CD4-positive, alpha-beta T cell treated with Interleukin-2 at 100 ng/mL for 4 hours (primary cell): Measurements from ENCODE around the gene EEFSEC.

ENCODE experiments used
- DNase-seq: peaks from one replicate; pipeline ENCODE4 v3.0.0-alpha.2; 2020; ENCODE audit warnings: low spot score

Gene EEFSEC, protein sequence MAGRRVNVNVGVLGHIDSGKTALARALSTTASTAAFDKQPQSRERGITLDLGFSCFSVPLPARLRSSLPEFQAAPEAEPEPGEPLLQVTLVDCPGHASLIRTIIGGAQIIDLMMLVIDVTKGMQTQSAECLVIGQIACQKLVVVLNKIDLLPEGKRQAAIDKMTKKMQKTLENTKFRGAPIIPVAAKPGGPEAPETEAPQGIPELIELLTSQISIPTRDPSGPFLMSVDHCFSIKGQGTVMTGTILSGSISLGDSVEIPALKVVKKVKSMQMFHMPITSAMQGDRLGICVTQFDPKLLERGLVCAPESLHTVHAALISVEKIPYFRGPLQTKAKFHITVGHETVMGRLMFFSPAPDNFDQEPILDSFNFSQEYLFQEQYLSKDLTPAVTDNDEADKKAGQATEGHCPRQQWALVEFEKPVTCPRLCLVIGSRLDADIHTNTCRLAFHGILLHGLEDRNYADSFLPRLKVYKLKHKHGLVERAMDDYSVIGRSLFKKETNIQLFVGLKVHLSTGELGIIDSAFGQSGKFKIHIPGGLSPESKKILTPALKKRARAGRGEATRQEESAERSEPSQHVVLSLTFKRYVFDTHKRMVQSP

DNA sequence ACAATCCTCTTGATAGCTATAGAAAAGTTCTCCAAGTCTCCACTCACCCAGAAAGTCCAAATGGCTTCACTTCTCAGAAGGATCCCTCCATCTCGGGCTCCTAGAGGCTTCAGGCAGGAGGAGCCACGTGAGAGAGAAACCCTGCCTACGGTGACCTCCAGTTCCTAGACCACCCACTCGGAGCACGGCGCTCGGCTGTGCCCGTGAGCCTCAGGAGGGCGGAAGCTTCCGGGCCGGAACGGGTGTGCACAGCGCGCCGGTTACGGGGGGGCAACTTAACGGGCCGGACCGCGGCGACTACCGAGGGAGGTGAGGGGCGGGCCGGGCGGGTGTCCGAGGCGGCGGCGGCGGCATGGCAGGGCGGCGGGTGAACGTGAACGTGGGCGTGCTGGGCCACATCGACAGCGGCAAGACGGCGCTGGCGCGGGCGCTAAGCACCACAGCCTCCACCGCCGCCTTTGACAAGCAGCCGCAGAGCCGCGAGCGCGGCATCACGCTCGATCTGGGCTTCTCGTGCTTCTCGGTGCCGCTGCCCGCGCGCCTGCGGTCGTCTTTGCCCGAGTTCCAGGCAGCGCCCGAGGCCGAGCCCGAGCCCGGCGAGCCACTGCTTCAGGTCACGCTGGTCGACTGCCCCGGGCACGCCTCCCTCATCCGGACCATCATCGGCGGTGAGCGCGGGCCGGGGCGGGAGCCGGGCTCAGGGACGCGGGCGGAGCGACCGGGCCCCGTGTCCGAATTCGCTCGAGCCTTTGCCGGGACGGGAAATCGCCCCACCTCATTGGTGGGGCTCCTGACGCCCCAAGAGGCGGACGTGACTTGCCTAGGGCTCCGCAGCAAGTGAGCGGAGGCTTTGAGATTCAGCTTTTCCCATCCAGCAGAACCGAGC is at the start of gene EEFSEC:
Gene EEFSEC, plus strand, starts transcription at position 326 of the 886 bp plus-strand sequence. Its CDS starts 27 bp downstream, at position 353.
- peak; percentile 87 for DNase-seq

DNA sequence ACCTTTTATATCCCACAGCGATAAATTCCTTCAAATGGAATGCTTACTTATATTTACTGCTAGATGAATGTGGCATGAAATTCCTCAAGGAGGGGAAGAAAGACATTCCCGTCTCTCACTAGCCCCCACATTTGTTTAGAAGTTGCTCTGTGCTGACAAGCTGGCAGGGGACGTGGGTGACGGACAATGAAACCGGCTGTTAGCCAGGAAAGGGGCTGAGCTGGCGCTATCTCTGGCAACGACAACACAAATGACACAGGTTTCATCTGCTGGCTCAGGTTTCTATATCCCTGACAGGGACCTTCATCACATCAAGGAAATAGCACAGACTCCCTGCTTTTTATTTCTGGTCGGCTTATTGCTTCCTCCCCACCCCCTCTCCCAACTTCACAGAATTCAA is 45.4 kb upstream of the EEFSEC start:
- no peak for DNase-seq

DNA sequence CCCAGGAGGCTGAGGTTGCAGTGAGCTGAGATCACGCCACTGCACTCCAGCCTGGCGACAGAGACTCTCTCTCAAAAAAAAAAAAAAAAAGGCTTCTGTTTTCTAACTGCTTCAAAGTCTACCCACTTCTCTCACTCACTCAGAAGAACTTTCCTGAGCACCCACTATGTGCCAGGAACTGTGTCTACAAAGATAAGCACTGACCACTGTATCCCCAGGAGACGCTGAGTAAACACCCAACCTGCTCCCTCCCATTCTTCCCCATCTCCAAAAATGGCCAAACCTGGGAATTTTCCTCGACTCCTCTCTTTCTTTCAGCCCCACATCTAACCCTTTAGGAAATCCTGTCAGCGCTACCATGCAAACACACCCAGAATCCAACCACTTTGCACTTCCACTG is 42.1 kb upstream of the EEFSEC start:
- no peak for DNase-seq

DNA sequence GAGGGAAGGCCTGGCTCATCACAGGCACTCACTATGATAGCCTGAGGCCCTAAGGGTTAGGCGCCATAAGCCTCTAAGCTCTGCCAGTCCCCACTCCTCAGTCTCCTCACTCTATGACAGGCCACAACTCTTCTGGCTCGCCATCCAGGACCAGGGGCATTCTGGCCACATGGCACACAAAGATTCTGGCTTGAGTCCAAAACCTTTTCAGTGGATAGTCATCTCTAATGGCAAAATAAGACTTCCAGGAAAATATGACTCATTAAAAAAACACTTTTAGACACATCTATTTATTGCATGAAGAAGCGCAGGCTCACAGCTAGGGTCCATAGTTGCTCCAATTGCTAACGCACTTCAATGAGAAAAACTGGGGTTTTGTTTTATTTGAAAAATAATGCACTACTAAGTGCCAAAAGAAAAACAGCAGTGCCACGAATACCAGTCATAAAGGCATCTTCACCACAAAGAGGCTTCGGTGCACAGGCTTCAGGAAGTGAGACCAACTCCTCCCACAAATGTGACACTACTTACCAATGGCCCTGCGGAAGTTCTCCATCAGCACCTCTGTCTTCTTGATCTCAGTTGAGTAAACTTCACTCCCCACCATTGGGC is 40.8 kb upstream of the EEFSEC start:
- DNase-seq: peak; percentile 72

DNA sequence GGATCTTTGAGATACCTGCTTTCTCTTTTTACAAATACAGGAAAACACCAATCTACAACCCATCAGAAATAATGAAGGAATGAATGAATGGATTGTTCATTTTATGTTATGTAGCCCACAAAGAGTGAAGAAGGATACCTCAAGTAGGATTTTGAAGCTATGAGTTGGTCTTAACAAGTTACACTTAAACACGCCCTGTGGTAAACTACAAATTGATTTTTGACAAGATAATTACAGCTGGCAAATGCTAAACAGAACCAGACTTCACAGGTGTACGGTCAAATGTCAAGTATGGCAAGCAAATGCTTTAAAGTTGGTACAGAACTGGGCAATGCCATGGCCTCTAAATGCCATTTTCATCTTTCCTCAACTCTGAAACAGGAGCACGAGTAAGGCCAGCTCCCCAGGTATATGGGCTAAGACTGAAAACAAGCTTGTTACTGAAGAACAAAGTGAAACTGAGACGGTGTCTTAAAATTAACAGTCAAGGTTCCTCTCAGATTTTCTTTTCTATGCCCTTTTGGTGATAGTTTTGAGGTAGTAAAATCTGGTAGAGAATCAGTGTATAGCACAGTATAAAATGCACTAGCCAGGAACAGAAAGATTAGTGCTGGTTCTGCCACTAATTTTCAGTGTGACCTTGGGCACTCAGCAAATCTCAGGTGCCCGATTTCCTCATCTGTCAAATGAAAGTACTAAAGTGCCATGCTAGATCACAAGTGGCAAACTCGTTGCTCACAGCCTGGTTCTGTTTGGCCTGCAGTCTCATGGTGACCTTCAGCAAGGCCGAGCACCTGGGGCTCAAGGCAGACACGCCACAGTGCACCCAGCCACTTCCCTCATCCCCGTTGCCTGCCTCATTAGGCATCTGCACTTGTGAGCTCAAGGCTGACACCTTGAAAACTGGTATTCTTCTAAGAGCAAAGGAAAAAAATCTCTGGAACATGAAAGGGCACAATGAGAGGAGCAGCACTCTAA is 39.2 kb upstream of the EEFSEC start:
- peak; percentile 17 for DNase-seq

DNA sequence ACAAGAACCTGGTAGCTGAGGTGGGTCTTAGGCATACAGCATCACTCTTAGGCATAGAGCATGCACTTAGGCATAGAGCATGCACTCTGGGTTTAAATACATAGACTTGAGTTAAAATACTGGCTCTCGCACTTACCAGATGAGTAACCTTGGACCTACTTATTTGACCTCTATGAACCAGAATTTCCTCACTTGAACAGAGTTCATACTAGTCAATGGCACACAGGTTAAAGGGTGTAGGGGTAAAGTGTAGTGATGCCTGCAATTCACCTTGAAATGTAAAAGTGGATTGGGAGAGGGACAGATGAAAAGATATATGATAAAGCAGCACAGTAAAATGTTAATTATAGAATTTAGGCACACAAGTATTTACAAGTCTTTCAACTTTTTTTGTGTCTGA is 31.3 kb upstream of the EEFSEC start:
- DNase-seq: no peak

DNA sequence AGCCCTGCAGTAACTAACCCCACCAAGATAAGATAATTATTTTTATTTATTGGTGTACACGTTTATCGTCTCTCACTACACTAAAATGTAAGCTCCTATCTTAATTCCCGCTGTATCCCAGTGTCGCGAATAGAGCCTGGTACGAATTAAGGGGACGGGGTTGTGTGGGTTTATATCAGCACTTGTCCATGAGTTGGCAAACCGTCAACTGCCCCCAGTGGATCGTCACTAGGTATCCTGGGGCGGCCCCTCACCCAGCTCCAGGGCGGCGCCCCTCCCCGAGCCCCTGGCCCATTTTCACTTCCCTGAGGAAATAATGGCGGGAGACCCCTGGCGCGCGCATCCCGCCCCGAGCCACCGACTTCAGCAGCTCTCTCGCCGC is 30.1 kb upstream of the EEFSEC start:
- no peak for DNase-seq

DNA sequence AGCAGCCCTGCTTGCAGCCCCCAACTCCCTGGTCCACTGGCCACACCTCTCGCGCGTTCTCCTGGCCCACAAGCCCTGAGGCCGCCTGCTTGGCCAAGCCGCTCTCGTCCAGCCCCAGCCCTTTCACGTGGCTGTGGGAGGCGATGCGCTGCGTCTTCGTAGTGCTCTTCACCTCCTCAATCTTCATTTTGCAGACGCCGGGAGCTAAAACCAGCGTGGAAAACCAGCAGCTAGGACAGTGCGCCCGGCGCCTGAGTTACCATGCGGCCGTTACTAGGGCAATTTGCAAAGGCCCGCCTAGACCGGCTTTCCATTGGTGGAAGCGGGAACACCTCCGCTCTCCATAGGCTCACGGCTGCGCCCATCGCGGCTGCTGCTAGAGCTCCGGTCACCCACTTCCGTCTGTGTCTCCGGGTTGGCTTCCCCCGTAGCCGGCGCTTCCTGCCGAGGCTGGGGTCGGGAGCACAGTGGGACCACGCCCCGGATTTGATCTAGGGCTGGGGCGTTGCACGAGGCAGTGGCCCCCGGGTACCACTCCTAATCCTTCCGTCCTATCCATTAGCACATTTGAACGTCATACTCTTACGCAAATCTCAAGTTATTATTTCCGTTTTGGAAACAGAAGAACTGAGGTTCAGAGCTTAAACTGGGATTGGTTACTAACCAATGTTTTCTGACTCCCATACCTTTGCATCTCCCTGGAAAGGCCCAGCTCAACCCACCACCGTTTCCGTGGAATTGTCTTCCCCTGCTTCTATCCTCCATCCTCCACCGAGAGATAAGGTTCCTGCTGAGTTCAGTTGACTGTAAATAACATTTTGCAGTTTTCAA is 29.5 kb upstream of the EEFSEC start, which contains the start of gene RUVBL1:
Gene RUVBL1, minus strand, starts transcription at position 275 of the 831 bp plus-strand sequence. Its CDS starts 88 bp downstream, at position 187.
- peak; percentile 96 for DNase-seq

DNA sequence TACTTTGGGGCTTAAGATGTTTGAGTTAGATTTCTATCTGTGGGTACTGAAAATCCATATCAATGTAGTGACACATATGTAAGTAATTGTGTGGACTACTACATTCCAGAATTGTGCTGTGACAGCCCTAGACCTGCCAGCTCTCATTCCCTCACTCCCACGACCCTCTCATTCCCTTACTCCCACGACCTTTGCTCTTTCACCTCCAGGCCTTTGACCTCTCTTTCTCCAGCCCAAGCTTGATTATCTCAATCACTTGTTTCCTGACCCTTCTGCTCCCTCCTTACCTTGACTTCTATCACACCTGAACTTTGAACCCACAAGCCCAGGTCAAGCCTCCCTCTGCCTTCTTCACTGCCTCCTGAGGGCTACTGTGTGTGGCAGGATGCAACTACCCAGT is 26.0 kb upstream of the EEFSEC start:
- no peak for DNase-seq

DNA sequence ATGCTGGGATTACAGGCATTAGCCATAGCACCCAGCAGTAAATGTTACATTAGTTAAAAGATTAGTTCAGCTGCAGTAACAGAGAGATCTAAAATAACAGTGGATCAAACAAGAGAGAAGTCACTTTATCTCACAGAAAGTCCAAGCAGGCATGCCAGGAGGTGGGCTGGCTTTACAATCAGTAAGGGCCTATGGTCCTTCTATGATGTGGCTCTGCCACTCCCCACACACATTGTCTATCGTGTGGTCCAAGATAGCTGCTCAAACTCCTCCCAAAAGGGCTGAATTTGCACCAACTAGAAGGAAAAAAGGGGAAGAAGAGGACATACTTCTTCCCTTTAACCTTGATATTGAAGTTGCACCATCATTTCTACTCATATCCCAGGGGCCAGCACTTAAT is 25.0 kb upstream of the EEFSEC start:
- no peak for DNase-seq

DNA sequence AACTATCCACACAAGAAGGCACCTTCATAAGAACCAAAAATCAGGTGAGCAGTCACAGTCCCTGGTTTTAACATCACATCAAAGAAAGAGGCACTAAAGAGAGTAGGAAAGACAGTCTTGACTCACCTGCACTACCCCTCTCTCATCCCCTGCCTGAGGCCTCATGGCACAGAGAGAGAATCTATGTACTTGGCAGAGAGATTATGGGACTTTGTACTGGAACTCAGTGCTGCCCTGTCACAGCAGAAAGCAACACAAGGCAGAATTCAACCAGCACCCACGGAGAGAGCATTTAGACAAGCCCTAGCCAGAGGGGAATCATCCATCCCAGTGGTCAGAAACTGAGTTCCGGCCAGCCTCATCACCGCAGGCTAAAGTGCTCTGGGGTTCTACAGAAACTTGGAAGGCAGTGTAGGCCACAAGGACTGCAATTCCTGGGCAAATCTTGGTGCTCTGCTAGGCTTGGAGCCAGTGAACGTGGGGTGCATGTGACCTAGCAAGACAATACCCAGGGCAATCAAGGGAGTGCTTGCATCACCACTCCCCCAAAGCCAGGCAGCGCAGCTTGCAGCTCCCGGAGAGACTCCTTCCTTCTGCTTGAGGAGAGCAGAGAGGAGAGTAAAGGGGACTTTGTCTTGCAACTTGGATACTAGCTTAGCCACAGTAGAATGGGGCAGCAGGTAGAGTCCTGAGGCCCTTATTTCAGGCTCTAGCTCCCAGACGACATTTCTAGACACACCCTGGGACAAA is 21.2 kb upstream of the EEFSEC start:
- no peak for DNase-seq

DNA sequence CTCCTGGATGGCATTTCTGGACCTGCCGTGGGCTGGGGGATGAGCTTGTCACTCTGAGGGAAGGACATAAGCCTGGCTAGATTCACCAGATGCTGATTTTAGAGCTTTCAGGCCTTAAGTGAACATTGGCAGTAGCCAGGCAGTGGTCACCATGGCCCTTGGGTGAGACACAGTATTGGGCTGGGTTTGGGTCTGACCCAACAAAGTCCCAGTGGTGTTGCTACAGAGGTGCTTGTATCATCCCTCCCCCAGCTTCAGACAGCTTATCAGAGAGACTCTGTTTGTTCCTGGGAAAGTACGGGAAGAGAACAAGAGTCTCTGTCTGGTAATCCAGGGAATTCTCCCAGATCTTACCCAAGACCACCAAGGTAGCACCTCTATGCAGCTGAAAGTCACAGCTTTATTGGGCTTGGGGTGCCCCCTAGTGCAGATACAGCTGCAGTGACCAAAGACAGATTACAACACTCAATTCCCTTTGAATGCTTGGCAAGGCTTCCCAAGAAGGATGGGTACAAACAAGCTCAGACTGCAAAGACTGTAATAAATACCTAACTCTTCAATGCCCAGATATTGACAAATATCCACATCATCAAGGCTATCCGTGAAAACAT is 19.9 kb upstream of the EEFSEC start:
- peak; percentile 61 for DNase-seq

DNA sequence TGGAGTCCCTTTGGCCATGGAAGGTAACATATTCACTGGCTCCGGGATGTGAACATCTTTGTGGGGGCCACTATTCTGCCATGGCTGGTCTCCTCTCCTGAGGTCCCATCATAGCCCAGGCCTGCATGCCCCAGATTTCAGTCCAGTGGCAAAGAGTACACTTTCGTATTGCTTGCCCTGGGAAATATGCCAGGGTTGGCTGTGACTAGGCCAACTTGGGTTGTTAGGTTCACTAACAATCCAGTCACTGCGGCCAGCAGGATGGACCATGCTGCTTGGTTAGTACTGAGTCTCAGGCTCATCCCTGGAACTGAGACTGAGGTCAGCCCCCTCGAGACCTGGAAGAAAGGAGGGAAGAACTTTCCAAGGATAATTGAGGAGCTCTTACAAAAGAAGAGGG is 9.8 kb upstream of the EEFSEC start:
- DNase-seq: no peak

DNA sequence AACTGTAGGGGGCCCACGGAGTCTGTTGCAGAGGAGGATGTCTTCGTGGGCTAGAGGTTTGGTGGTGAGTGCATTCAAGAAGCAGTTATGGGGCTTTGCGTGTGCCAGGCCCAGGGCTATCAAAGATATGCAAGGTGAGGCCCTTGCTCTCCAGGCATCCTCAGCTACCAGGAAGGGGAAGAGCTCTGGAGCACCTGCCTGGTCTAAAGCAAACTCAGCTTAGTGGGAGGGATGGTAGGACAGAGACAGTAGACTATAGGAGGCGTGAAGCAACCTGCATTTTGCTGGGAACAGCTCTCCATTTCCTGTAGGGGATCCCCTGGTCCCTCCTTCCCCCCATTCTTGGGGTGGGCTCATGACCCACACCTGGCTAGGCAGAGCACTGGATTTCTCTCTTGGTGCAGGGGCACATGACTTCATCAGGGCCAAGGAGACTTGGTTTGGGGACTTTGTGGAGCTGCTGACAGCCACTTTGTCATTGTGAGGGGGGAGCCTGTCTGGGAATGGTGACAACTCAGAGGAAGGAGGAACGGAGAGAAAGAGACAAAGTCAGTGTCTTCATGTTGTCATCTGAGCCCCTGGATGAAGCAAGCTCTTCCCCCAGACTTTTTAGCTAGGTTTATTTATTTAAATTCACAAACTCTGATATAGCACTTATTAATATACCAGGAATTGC is 8.6 kb upstream of the EEFSEC start:
- no peak for DNase-seq

DNA sequence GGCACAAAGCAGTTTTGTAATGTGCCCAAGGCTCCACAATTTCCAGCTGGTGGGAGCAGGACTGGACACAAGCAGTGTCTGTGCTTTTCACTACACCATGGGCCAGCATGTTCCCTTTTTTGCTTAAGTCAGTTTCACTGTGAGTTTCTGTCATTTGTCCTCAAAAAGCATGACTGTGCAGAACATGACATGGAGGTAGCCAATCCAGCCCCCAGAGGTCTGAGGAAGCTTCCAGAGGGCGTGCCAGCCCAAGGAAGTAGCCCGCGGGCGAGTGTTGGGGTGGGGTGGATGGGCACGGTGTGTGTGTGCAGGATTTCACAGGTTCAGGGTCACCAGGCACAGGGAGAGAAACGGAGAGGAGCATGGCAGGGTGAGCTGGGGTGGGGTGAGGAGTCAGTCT is 8.0 kb upstream of the EEFSEC start:
- no peak for DNase-seq

DNA sequence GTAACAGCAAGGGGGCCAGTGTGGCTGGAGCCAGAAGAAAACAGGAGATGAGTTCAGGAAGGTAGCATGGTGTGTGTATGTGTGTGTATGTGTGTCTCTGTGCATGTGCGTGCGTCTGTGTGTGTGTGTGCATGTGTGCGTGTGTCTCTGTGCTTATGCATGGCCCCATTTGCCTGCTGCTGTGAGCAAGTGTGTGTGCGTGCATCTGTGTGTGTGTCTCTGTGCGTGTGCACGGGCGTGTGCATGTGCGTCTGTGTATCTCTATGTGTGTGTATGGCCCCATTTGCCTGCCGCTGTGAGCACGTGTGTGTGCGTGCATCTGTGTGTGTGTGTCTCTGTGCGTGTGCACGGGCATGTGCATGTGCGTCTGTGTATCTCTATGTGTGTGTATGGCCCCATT is 7.1 kb upstream of the EEFSEC start:
- no peak for DNase-seq

DNA sequence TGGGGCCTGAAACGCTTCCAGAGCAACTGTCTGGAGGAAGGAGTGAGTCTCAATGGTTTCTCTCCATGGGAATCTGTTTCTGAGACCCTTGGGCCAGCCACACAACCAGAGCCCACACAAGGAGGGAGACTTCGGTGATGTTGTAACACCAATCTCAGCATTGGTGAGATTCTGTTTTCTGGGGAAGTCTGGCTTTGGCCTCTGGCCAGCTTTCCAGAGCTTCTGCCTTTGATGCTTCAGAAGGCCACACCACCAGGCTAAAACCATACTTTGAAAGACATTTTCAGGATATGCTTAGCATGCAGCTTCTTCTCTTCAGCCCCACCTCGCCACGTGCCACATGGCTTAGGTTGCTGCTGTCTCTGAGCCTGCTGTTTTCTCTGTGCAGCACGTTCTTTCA is 3.6 kb upstream of the EEFSEC start:
- no peak for DNase-seq

DNA sequence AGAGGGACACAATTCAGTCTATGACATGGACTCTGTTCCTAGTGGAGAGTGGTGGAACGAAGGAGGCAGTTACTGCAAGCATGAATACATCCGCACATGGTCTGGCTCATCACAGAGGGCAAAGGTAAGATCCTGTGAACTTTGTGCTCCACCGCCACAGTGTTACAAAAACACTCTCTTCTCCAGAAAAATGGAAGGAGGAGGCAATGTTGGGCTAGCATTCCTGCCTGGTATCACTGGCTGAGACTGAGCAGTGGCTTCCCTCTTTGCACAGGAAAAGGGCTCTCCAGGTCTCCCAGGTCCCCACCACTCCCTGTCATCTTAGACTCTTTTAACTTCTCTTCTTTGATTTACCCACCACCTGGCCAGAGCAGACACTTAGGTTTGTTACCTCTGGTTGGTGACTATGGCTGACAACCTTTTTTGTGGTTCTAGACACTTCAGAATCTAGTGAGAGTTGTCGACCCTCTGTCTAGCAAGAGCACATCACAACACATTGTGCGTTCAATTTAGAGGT is 1.5 kb upstream of the EEFSEC start:
- DNase-seq: no peak
